PC-3 (cell line): ENCODE results near the gene SH3PXD2A.

ENCODE experiments used
- EZH2 ChIP-seq: fragments of 300-600 bp; sonication (generic); IDR thresholded peaks from one replicate; pipeline ENCODE4 v1.6.1; 2017; ENCODE audit warnings: antibody characterized with exemption, mild to moderate bottlenecking, low read length; ENCODE audit not compliant: unreplicated experiment
- EZH2phosphoT487 ChIP-seq: fragments of 300-600 bp; sonication (generic); IDR thresholded peaks from 2 replicates; pipeline ENCODE4 v1.6.1; 2018; ENCODE audit warnings: mild to moderate bottlenecking, antibody characterized with exemption, low read length, borderline replicate concordance
- TF ChIP-seq, protein P1 (sequence below): fragments of 300-600 bp; sonication (generic); conservative IDR thresholded peaks from 2 replicates; pipeline ENCODE4 v1.5.1; 2017; ENCODE audit warnings: antibody characterized with exemption, low read depth, mild to moderate bottlenecking, low read length

DNA sequence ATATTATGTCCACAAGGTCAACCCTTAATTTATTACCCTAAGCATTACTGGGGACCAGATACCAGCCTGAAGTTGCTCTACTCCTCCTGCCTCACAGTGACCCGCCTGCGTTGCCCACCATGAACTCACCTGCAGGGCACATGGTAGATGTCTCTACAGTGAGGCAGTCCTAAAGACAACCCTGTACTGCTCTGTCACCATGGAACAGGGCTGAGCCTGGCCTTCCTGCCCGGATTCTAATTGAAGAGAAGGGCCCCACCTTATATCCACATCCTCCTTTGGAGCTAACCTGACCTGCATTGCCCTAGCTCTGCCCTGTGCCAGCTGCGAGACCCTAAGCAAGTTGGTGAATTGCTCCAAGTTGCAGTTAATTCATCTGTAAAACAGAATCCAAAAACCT lies 4.1 kb downstream of the SH3PXD2A start:
- TF ChIP-seq EZH2phosphoT487 (no peak), EZH2 (no peak)
- TF ChIP-seq, protein P1, sequence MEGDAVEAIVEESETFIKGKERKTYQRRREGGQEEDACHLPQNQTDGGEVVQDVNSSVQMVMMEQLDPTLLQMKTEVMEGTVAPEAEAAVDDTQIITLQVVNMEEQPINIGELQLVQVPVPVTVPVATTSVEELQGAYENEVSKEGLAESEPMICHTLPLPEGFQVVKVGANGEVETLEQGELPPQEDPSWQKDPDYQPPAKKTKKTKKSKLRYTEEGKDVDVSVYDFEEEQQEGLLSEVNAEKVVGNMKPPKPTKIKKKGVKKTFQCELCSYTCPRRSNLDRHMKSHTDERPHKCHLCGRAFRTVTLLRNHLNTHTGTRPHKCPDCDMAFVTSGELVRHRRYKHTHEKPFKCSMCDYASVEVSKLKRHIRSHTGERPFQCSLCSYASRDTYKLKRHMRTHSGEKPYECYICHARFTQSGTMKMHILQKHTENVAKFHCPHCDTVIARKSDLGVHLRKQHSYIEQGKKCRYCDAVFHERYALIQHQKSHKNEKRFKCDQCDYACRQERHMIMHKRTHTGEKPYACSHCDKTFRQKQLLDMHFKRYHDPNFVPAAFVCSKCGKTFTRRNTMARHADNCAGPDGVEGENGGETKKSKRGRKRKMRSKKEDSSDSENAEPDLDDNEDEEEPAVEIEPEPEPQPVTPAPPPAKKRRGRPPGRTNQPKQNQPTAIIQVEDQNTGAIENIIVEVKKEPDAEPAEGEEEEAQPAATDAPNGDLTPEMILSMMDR = no peak
